Measurements from ENCODE around the gene LRR1.

Gene LRR1

DNA sequence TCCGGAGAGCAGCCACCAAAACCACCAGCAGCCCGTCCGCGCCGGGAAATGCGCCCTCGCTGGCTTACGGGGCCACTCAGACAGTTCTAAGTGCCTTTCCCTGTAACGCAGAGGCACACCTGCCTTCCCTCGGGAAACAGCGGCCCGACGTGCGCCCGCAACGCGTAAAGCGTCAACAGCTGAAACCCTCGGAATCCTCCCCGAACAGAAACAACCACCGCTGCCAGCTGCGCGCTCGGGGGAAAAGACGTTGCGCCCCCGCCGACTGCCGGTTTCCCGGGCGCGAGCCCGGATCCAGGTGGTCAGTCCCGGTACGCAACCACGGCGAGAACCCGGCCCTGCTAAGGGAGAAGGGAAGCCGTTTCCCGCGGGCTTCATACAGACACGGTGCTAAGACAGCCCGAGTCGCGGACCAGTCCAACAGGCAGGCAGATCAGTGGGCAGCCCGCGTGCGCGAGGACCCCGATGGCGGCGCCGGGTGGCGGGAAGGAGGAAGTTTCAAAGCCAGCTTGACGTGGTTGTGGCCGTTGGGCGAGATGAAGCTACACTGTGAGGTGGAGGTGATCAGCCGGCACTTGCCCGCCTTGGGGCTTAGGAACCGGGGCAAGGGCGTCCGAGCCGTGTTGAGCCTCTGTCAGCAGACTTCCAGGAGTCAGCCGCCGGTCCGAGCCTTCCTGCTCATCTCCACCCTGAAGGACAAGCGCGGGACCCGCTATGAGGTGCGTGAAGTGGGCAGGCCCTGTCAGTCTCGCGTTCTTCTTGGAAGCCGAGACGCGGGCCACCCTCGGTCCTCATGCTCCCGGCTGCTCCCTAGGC is at the start of gene LRR1 (continued):
- no peak for TF ChIP-seq ZNF560 (tag by site-specific recombination; IDR thresholded peaks at IDR 0.05; ENCODE audit: borderline replicate concordance)

GRCh38 chr14:49549446-49549845 is 49.3 kb upstream of the LRR1 start:
- H3K36me3 ChIP-seq (ENCODE audit: control insufficient read depth in 2 of 2, insufficient read depth in 1 of 2, low read length in 2 of 2), result no peaks in the 10 kb centered on the region
- H3K4me1 ChIP-seq (ENCODE audit: control insufficient read depth, insufficient read depth, low read length), result no peaks in the 10 kb centered on the region
- no peak overlapping the region for H3K4me3 ChIP-seq (ENCODE audit: low read depth, low read length)
- H3K9me3 ChIP-seq (ENCODE audit: control insufficient read depth, insufficient read depth, low read depth, low read length), result no peaks in the 10 kb centered on the region
- CTCF ChIA-PET, result interaction anchor here (0.7 to 7.1 kb wide), 2 partner anchors 88 to 109 kb away, joined by 3 to 71 read pairs; no protein-coding TSS in a partner anchor
- H3K27ac ChIP-seq (ENCODE audit: extremely low read depth, low read depth, low read length), result no peak overlapping the region
- POLR2A ChIA-PET, result no interaction called here
- TF ChIP-seq KLF17 (tag by site-specific recombination; IDR thresholded peaks at IDR 0.05) (no peak), ZNF624 (tag by site-specific recombination; IDR thresholded peaks at IDR 0.05) (no peak), ZNF548 (tag by site-specific recombination; IDR thresholded peaks at IDR 0.05) (no peak), ZNF585B (tag by site-specific recombination; IDR thresholded peaks at IDR 0.05) (no peak), ZNF571 (tag by site-specific recombination; IDR thresholded peaks at IDR 0.05) (no peak), ZNF76 (tag by site-specific recombination; IDR thresholded peaks at IDR 0.05; ENCODE audit: borderline replicate concordance, low read depth) (no peak), KLF16 (tag by site-specific recombination; IDR thresholded peaks at IDR 0.05) (no peak), ZNF239 (tag by site-specific recombination; IDR thresholded peaks at IDR 0.05) (no peak), ZXDB (tag by site-specific recombination; IDR thresholded peaks at IDR 0.05) (no peak), GLIS2 (tag by site-specific recombination; IDR thresholded peaks at IDR 0.05) (no peak), ZBTB7A (tag by site-specific recombination; IDR thresholded peaks at IDR 0.05; ENCODE audit: low read depth) (no peak), ZNF354C (tag by site-specific recombination; IDR thresholded peaks at IDR 0.05; ENCODE audit: borderline replicate concordance, low read depth) (no peak)

GRCh38 chr14:49549881-49550280 is 48.9 kb upstream of the LRR1 start:
- no peak for TF ChIP-seq ZNF830 (tag by site-specific recombination; IDR thresholded peaks at IDR 0.05; ENCODE audit: low read depth)
- no peak for TF ChIP-seq HOXC10 (CRISPR knock-in tag; IDR thresholded peaks at IDR 0.05)
- TF ChIP-seq ZNF777 (tag by site-specific recombination; IDR thresholded peaks at IDR 0.05; ENCODE audit: borderline replicate concordance), result no peak
- TF ChIP-seq ZNF211 (tag by site-specific recombination; IDR thresholded peaks at IDR 0.05; ENCODE audit: low read depth), result no peak
- no peak for TF ChIP-seq ZNF350 (tag by site-specific recombination; IDR thresholded peaks at IDR 0.05)
- TF ChIP-seq ZNF416 (tag by site-specific recombination; IDR thresholded peaks at IDR 0.05), result no peak
- TF ChIP-seq, protein P1, sequence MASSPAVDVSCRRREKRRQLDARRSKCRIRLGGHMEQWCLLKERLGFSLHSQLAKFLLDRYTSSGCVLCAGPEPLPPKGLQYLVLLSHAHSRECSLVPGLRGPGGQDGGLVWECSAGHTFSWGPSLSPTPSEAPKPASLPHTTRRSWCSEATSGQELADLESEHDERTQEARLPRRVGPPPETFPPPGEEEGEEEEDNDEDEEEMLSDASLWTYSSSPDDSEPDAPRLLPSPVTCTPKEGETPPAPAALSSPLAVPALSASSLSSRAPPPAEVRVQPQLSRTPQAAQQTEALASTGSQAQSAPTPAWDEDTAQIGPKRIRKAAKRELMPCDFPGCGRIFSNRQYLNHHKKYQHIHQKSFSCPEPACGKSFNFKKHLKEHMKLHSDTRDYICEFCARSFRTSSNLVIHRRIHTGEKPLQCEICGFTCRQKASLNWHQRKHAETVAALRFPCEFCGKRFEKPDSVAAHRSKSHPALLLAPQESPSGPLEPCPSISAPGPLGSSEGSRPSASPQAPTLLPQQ (tag by site-specific recombination; IDR thresholded peaks at IDR 0.05), result no peak
- no peak for TF ChIP-seq ZNF670 (tag by site-specific recombination; IDR thresholded peaks at IDR 0.05; ENCODE audit: low read depth)
- TF ChIP-seq TRIM28 (IDR thresholded peaks at IDR 0.05; ENCODE audit: borderline replicate concordance, low read length), result no peak
- no peak for TF ChIP-seq KLF16 (tag by site-specific recombination; IDR thresholded peaks at IDR 0.05)
- no peak for TF ChIP-seq ZSCAN30 (tag by site-specific recombination; IDR thresholded peaks at IDR 0.05)
- TF ChIP-seq ZNF510 (tag by site-specific recombination; IDR thresholded peaks at IDR 0.05; ENCODE audit: insufficient replicate concordance), result no peak
- no peak for TF ChIP-seq ZNF548 (tag by site-specific recombination; IDR thresholded peaks at IDR 0.05)
- no peak for TF ChIP-seq RBAK (tag by site-specific recombination; IDR thresholded peaks at IDR 0.05)
- no peak for TF ChIP-seq ZNF626 (tag by site-specific recombination; IDR thresholded peaks at IDR 0.05)
- no peak for TF ChIP-seq ZBTB1 (tag by site-specific recombination; IDR thresholded peaks at IDR 0.05)
- no peak for TF ChIP-seq GLI2 (tag by site-specific recombination; IDR thresholded peaks at IDR 0.05; ENCODE audit: borderline replicate concordance, low read depth)
- no peak for TF ChIP-seq OVOL3 (tag by site-specific recombination; IDR thresholded peaks at IDR 0.05)
- no peak for TF ChIP-seq ZNF138 (tag by site-specific recombination; IDR thresholded peaks at IDR 0.05; ENCODE audit: borderline replicate concordance)
- no peaks in the 10 kb centered on the region for H3K4me1 ChIP-seq (ENCODE audit: control insufficient read depth, insufficient read depth, low read length)
- no peaks in the 10 kb centered on the region for H3K36me3 ChIP-seq (ENCODE audit: control insufficient read depth in 2 of 2, insufficient read depth in 1 of 2, low read length in 2 of 2)
- CTCF ChIA-PET, result interaction anchor here (0.7 to 7.1 kb wide), 4 partner anchors 12 to 109 kb away, joined by 3 to 71 read pairs (median 3); no protein-coding TSS in a partner anchor
- H3K4me3 ChIP-seq (ENCODE audit: low read depth, low read length), result no peak overlapping the region
- H3K27ac ChIP-seq (ENCODE audit: extremely low read depth, low read depth, low read length), result no peak overlapping the region
- H3K9me3 ChIP-seq (ENCODE audit: control insufficient read depth, insufficient read depth, low read depth, low read length), result no peaks in the 10 kb centered on the region
- POLR2A ChIA-PET, result no interaction called here

Measured in HEK293 (cell line).